Measurements from ENCODE around the gene NUDT14.

NUDT14 gene

DNA sequence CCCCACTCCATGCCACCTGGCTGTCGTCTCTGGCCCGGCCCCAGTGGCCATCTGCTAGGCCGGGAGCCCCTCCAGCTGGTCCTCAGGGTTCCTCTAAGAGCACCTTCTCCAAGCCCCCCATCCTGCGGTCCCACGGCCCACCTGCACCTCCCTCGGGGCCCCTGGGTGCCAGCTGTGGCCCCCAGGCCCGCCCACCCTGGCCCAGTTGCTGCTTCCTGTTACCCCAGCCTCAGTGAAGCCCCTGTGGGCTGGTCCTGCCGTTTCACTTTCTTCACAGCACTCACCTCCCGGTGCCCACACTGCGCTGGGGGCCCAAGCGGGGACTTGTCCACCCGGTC is 27.6 kb upstream of the NUDT14 start:
- no peaks in the 10 kb centered on the region for H3K9me3 ChIP-seq (ENCODE audit: insufficient read depth, low read length, severe bottlenecking)
- no peak for DNase-seq
- H3K36me3 ChIP-seq (ENCODE audit: insufficient read depth, low read length), result peaks cover 37% of the 10 kb centered on the region
- H3K79me2 ChIP-seq (ENCODE audit: insufficient read depth, low read length), result no peaks in the 10 kb centered on the region
- no peak overlapping the region for H2AFZ ChIP-seq (ENCODE audit: low read depth, low read length)
- TF ChIP-seq CTCF (IDR thresholded peaks at IDR 0.05; ENCODE audit: borderline replicate concordance, extremely low read depth, low read length, poor library complexity, severe bottlenecking) (no peak), EZH2 (IDR thresholded peaks at IDR 0.05; ENCODE audit: borderline replicate concordance, low read depth, low read length, severe bottlenecking) (no peak)
- peaks cover 30% of the 10 kb centered on the region for H4K20me1 ChIP-seq (ENCODE audit: insufficient read depth, low read length)
- H3K4me2 ChIP-seq (ENCODE audit: insufficient read depth, low read length), result no peak overlapping the region
- no peak for ATAC-seq (ENCODE audit: insufficient read depth, low read depth)
- H3K27ac ChIP-seq (ENCODE audit: low read length), result no peak overlapping the region
- H3K4me1 ChIP-seq (ENCODE audit: insufficient read depth, low read length), result no peaks in the 10 kb centered on the region
- H3K27me3 ChIP-seq (ENCODE audit: insufficient read depth, low read length, poor library complexity), result no peaks in the 10 kb centered on the region
- H3K9ac ChIP-seq (ENCODE audit: low read depth, low read length), result no peak overlapping the region
- H3K4me3 ChIP-seq (ENCODE audit: low read depth in 1 of 2, low read length in 2 of 2), result no peak overlapping the region

DNA sequence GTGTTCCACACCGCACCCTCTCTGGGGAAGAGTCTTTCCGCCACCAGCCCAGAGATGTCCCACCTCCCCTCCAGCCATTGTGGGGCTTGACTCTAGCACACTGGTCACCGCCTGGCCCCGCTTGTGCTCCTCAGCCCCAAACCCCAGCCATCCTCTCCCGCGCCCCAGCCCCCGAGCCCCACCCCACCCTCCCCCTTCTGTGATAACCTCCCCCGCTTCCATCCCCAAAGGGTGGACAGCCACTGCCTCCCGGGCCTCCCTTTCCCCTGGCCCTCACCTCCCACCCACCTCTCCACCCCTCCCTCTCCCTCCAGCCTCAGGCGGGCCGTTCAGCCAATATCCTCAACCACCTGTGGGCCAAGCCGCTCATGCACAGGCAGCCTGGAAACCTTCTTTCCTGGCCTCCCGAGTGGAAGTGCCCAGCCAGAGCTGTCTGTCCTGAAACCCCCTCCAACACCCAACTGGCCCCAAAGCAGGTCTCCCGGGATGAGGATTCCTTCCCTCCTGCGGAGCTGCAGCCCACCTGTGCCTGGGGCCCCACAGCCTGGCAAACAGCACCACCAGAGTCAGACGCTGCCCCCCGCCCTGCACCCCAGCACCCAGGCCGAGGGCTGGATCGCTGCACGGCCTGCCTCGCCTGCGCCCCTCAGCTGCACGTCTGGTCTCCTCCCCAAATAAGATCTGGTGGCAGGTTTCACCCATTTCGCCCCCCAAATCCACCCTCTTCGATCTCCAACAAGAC is 27.1 kb upstream of the NUDT14 start:
- Histone ChIP-seq H2AFZ (ENCODE audit: low read depth, low read length) (no peak overlapping the region), H4K20me1 (ENCODE audit: insufficient read depth, low read length) (peaks cover 24% of the 10 kb centered on the region), H3K4me3 (ENCODE audit: low read depth in 1 of 2, low read length in 2 of 2) (no peak overlapping the region), H3K4me2 (ENCODE audit: insufficient read depth, low read length) (no peak overlapping the region), H3K4me1 (ENCODE audit: insufficient read depth, low read length) (no peaks in the 10 kb centered on the region), H3K27ac (ENCODE audit: low read length) (no peak overlapping the region), H3K9me3 (ENCODE audit: insufficient read depth, low read length, severe bottlenecking) (no peaks in the 10 kb centered on the region), H3K27me3 (ENCODE audit: insufficient read depth, low read length, poor library complexity) (no peaks in the 10 kb centered on the region), H3K36me3 (ENCODE audit: insufficient read depth, low read length) (peaks cover 31% of the 10 kb centered on the region), H3K79me2 (ENCODE audit: insufficient read depth, low read length) (no peaks in the 10 kb centered on the region), H3K9ac (ENCODE audit: low read depth, low read length) (no peak overlapping the region)
- no peak for ATAC-seq (ENCODE audit: insufficient read depth, low read depth)
- TF ChIP-seq CTCF (IDR thresholded peaks at IDR 0.05; ENCODE audit: borderline replicate concordance, extremely low read depth, low read length, poor library complexity, severe bottlenecking) (no peak), EZH2 (IDR thresholded peaks at IDR 0.05; ENCODE audit: borderline replicate concordance, low read depth, low read length, severe bottlenecking) (no peak)
- DNase-seq, result no peak

GRCh38 chr14:105207460-105207901 is 26.4 kb upstream of the NUDT14 start:
- DNase-seq (no peak), ATAC-seq (ENCODE audit: insufficient read depth, low read depth) (0 out of 3 replicates have a peak, but pooled peaks have one; percentile 25)
- TF ChIP-seq CTCF (IDR thresholded peaks at IDR 0.05; ENCODE audit: borderline replicate concordance, extremely low read depth, low read length, poor library complexity, severe bottlenecking), result peak; percentile 37
- TF ChIP-seq EZH2 (IDR thresholded peaks at IDR 0.05; ENCODE audit: borderline replicate concordance, low read depth, low read length, severe bottlenecking), result no peak
- no peaks in the 10 kb centered on the region for H3K27me3 ChIP-seq (ENCODE audit: insufficient read depth, low read length, poor library complexity)
- H3K79me2 ChIP-seq (ENCODE audit: insufficient read depth, low read length), result no peaks in the 10 kb centered on the region
- H3K9ac ChIP-seq (ENCODE audit: low read depth, low read length), result no peak overlapping the region
- peaks cover 26% of the 10 kb centered on the region for H3K36me3 ChIP-seq (ENCODE audit: insufficient read depth, low read length)
- no peak overlapping the region for H3K4me3 ChIP-seq (ENCODE audit: low read depth in 1 of 2, low read length in 2 of 2)
- H3K9me3 ChIP-seq (ENCODE audit: insufficient read depth, low read length, severe bottlenecking), result no peaks in the 10 kb centered on the region
- no peak overlapping the region for H3K27ac ChIP-seq (ENCODE audit: low read length)
- no peaks in the 10 kb centered on the region for H3K4me1 ChIP-seq (ENCODE audit: insufficient read depth, low read length)
- peaks cover 29% of the 10 kb centered on the region for H4K20me1 ChIP-seq (ENCODE audit: insufficient read depth, low read length)
- no peak overlapping the region for H2AFZ ChIP-seq (ENCODE audit: low read depth, low read length)
- no peak overlapping the region for H3K4me2 ChIP-seq (ENCODE audit: insufficient read depth, low read length)
